ENCODE results near the gene TMEM219.

The TMEM219 gene

DNA sequence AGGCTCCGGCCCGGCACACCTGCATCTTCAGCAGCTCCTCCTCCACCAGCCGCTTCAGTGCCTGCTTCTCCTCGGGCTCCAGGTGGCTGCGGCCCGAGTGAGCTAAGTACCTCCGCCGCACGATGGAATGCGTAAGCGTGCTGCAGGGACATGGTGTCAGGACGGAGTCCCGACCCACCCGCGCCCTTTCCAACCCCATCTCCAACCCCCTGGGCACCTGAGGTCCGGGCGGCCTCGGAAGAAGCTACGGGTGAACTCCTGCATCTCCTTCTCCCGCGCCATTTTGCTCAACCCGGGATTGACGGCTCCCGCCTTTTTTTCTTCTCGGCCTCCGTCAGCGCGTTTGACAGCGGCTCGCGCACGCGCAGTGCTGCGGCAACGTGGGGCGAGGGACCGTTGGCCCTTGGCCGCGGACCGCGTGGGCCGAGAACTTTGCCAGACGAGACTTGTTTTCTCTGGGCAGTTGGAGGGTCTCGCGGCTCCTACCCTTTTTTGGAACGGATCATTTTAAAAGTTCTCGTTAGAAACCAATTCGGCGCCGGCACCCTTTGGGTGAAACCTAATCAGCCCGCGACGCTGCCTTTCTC, 33.5 kb downstream of the TMEM219 start, which contains the start of gene HIRIP3 (continued):
- TF ChIP-seq ZNF692 (tag by site-specific recombination; IDR thresholded peaks at IDR 0.05) (peak; percentile 89), TRIM28 (IDR thresholded peaks at IDR 0.05; ENCODE audit: borderline replicate concordance, low read length) (0 out of 2 replicates have a peak, but pooled peaks have one; percentile 53), ZBTB48 (tag by site-specific recombination; IDR thresholded peaks at IDR 0.05) (peak; percentile 75), ZNF561 (tag by site-specific recombination; IDR thresholded peaks at IDR 0.05; ENCODE audit: borderline replicate concordance) (no peak), ZBTB10 (tag by site-specific recombination; IDR thresholded peaks at IDR 0.05) (no peak), ZNF169 (tag by site-specific recombination; IDR thresholded peaks at IDR 0.05) (no peak), ZNF239 (tag by site-specific recombination; IDR thresholded peaks at IDR 0.05) (peak; percentile 75), ZNF366 (tag by site-specific recombination; conservative IDR thresholded peaks at IDR 0.05) (peak; percentile 89), SETDB1 (IDR thresholded peaks at IDR 0.05; ENCODE audit: insufficient read length, low read length) (no peak), ZNF140 (tag by site-specific recombination; IDR thresholded peaks at IDR 0.05) (no peak), ZNF202 (tag by site-specific recombination; IDR thresholded peaks at IDR 0.05; ENCODE audit: borderline replicate concordance) (no peak), WT1 (tag by site-specific recombination; IDR thresholded peaks at IDR 0.05) (peak; percentile 22; the same call in 1 of the 2 replicates), ZBTB17 (tag by site-specific recombination; IDR thresholded peaks at IDR 0.05) (peak; percentile 69), ZFHX2 (tag by site-specific recombination; conservative IDR thresholded peaks at IDR 0.05) (no peak; the same call in 1 of the 2 replicates), ZNF585B (tag by site-specific recombination; IDR thresholded peaks at IDR 0.05) (no peak), ZXDB (tag by site-specific recombination; IDR thresholded peaks at IDR 0.05) (peak; percentile 95), ZNF114 (tag by site-specific recombination; IDR thresholded peaks at IDR 0.05) (no peak), BCL11A (tag by site-specific recombination; IDR thresholded peaks at IDR 0.05; ENCODE audit: low read depth) (no peak), ZNF629 (tag by site-specific recombination; IDR thresholded peaks at IDR 0.05) (no peak), ZBTB8A (tag by site-specific recombination; IDR thresholded peaks at IDR 0.05) (peak; percentile 64; the same call in 1 of the 2 replicates), ZNF311 (tag by site-specific recombination; IDR thresholded peaks at IDR 0.05; ENCODE audit: borderline replicate concordance) (no peak), KLF7 (tag by site-specific recombination; IDR thresholded peaks at IDR 0.05; ENCODE audit: borderline replicate concordance) (peak; percentile 71; the same call in 1 of the 2 replicates), ZNF707 (tag by site-specific recombination; IDR thresholded peaks at IDR 0.05) (no peak)
- TF ChIP-seq, protein P1, sequence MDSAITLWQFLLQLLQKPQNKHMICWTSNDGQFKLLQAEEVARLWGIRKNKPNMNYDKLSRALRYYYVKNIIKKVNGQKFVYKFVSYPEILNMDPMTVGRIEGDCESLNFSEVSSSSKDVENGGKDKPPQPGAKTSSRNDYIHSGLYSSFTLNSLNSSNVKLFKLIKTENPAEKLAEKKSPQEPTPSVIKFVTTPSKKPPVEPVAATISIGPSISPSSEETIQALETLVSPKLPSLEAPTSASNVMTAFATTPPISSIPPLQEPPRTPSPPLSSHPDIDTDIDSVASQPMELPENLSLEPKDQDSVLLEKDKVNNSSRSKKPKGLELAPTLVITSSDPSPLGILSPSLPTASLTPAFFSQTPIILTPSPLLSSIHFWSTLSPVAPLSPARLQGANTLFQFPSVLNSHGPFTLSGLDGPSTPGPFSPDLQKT (IDR thresholded peaks at IDR 0.05; ENCODE audit: borderline replicate concordance, low read depth, low read length) = no peak
- TF ChIP-seq, protein P2, sequence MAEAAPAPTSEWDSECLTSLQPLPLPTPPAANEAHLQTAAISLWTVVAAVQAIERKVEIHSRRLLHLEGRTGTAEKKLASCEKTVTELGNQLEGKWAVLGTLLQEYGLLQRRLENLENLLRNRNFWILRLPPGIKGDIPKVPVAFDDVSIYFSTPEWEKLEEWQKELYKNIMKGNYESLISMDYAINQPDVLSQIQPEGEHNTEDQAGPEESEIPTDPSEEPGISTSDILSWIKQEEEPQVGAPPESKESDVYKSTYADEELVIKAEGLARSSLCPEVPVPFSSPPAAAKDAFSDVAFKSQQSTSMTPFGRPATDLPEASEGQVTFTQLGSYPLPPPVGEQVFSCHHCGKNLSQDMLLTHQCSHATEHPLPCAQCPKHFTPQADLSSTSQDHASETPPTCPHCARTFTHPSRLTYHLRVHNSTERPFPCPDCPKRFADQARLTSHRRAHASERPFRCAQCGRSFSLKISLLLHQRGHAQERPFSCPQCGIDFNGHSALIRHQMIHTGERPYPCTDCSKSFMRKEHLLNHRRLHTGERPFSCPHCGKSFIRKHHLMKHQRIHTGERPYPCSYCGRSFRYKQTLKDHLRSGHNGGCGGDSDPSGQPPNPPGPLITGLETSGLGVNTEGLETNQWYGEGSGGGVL (tag by site-specific recombination; IDR thresholded peaks at IDR 0.05) = peak; percentile 66
- TF ChIP-seq, protein P3, sequence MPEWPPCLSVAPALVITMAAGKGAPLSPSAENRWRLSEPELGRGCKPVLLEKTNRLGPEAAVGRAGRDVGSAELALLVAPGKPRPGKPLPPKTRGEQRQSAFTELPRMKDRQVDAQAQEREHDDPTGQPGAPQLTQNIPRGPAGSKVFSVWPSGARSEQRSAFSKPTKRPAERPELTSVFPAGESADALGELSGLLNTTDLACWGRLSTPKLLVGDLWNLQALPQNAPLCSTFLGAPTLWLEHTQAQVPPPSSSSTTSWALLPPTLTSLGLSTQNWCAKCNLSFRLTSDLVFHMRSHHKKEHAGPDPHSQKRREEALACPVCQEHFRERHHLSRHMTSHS (tag by site-specific recombination; IDR thresholded peaks at IDR 0.05) = no peak

Measured in HEK293 (cell line).